ENCODE data around the gene TFDP1.

The TFDP1 gene

GRCh38 chr13:113653264-113654174 is 69.0 kb downstream of the TFDP1 start:
- DNase-seq, result no peak

- DNase-seq, result no peak
Observed at GRCh38 chr13:113654175-113654560, 69.6 kb downstream of the TFDP1 start.

- DNase-seq, result no peak
Observed at GRCh38 chr13:113654591-113655345, 70.2 kb downstream of the TFDP1 start.

DNA sequence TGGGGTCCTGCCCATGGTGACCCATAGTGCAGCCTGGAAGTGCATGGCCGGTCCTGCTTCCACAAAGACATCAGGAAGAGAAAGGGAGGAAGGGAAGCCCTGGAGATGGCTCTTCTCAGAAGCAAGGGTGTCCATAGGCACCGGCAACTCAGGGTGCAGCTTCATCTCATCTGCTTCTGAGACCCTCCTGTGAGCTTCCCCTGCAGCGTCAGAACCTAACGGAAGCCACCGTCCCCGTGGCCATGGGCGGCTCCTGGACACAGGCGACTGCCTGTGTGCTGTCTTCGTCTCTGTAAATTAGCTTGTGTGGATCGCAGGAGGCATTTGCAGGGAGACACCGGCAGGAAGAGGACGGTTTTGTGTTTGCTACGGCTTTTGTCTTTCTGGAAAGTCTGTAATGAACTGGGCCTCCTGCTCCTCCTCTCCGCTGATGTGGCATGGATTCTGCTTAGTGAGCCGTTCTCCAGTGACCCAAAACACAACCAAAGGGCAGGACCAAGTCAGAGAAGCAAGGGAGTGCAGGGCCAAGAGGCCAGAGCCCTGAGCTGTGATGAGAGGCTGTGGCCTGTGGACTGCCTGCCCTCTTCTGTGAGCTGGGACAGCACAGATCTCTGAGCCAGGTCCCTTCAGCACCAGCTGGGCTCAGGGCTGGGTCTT is 70.9 kb downstream of the TFDP1 start:
- DNase-seq, result no peak

DNA sequence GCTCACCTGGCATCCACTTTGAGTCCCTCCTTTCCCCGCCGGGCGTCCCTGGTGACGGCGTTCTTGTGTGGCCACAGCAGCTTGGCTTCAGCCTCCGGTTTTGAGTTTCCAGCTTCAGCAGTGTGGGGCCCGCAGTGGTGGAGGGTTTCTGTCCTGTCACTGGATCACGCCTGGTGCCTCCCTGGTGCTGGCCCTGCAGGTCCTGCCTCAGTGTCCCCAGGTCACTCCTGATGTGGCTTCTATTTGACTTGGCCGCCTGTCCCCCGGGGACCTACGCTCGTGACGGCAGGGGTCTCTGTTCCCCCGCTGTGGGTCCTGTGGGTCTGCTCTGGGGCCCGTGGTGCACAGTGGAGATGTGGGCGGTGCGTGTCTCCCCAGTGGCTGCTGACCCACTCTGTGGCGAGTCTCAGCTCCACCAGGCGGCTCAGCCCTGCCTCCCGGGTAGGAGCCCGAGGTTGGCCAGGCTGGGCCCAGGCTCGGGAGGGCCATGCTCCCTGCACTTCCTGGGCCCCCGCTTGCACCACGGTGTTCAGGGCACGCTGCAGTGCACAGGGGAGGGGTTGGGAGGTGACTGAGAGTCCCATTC is 71.5 kb downstream of the TFDP1 start:
- no peak for DNase-seq

DNA sequence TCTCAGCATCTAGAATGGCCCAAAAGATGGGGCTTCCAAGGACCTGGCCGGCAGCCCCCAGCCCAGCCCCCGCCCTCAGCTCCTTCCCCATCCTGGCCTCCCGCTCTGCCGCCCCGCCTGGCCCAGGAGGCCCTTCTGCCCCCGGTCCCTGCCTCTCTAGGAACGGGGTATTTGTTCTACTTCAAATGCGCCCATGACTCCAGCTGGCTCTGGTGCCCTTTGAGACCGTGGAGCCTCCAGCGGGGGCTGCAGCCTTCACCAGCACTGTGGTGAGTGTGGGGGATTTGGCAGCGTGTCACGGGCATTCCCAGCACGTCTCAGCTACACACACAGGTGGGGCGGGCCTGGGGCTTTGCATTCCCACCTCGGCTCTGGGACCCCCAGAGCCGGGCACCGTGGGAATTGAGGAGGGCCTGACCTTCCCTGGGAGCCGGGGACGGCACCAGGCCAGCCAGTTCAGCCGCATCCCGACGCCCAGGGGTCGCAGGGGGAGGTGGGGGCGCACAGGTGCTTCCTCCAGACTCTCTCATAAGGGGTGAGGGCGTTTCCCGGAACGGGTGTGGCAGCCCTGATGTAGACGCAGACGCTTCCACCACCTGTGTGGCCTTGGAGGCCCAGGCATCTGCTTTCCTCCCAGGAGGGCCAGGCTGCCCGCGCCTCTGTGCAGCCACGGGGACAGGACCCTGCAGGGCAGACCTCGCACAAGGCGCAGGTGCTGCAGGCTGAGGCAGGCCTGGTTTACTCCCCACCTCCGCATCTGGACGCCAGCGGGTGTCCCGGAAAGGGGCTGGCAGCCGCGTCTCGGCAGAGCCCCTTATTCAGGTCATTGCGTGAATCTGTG is 72.5 kb downstream of the TFDP1 start:
- no peak for DNase-seq

DNA sequence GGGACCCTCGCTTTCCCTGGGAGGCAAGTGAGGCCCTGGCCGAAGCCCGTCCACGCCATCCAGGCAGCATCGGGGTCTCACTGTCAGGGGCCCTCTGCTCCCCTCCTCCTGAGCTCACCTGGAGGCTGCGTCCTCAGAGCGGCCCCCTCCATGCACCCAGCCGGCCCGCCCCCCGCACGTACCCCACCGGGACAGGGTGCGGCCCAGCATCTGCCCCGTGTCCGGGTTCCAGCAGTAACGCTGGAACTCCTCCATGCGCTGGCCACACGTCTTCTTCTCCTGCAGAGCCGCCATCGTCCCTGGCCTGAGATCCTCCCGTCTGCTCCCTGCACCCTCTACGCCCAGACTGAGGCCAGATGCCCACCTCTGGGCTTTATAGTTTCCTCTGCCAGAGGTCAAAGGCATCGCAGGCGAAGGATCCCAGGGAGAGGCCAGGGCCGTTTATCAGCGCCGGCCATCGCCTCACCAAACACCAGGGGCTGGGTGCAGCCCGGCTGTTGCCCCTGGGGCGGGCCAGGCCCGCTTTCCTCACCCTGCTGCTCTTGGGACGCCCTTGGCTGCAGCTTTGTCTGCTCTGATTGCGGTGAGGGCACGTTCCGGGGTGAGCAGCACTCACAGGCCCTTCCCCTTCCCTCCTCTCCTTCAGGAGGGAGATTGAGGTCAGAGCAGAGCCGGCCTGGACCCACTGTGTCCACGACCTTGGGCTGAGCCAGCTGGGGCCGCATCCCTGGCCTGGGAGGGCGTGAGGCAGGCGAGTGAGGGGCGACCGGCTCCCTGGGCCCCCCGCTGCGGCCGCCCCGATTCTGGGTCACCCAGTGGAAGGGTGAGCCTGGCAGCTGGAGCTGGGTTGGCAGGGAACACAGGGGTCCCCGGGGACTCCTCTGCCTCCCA is 73.5 kb downstream of the TFDP1 start, which contains the start of gene ATP4B:
Gene ATP4B, minus strand, starts transcription at position 348 of the 891 bp plus-strand sequence. Its CDS starts 54 bp downstream, at position 294.
- DNase-seq, result no peak

DNA sequence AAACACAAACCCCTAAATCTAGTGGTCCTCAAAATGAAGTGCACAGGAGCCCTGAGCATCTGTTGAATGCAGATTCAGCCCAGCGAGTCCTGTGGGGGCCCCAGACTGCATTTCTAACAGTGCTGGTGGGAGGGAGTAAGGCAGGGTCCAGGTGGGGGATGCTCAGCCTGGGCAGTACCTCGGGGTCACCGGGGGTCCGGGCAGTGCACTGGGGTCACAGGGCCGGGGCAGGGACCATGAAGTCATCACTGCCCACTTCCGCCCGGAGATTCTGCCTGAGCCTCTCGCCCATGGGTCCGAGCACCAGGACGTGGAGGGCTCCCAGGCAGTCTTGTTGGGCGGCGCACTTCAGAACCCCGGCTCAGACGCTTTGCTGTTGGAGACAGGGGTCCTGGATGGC is 74.3 kb downstream of the TFDP1 start:
- no peak for DNase-seq

GRCh38 chr13:113659337-113659736 is 74.8 kb downstream of the TFDP1 start:
- DNase-seq, result no peak

- DNase-seq, result no peak
Observed at GRCh38 chr13:113660066-113660465, 75.5 kb downstream of the TFDP1 start.

DNA sequence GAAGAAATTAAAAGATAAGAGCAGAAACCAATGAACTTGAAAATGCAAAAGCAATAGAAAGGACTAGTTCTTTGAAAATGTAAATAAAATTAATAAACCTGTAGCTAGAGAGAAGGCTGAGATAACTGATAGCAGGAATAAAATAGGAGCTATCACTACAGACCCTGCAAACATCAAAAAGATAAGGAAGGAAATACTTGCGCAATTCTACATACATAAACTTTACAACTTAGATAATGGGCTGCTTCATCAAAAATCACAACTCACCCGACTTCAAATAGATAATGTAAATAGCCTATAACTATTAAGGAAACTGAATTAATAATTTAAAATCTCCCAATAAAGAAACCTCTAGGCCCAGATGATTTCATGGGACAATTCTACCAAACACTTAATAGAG is 77.0 kb downstream of the TFDP1 start:
- DNase-seq, result no peak

- DNase-seq, result no peak
Observed at GRCh38 chr13:113663934-113664333, 79.4 kb downstream of the TFDP1 start.

DNA sequence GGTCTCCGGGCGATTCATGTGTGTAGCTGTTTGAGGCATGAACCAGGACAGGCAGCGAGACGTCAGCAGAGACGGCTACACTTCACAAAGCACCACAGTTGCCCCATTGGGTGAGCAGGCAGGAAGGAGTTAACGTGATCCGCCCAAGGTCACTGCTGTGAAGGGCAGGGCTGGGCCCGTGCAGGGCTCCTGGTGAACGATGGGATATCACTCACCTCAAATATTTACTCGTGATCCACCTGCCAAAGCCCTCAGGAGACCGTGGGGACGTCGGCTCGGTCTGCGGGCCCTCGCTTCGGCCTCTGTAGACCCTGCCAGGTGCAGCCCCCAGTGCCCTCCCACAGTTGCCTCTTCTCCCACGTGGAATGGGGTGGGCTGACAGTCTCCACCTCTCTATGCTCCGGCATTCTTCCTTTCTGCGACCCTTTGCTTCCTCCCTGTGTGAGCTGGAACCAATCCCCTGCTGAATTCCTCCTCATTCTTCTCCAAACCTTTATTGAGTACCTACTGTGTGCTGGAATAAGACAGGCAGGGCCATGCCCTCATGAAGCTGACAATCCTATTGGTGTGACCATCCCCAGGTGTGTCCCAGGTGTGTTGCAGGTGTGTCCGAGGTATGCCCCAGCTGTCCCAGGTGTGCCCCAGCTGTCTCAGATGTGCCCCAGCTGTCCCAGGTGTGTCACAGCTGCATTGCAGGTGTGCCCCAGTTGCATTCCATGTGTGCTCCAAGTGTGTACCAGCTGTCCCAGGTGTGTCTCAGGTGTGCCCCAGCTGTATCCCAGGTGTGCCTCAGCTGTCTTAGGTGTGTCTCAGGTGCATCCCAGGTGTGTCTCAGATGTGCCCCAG is 80.4 kb downstream of the TFDP1 start:
- no peak for DNase-seq

GRCh38 chr13:113665597-113666328 is 81.2 kb downstream of the TFDP1 start:
- DNase-seq, result no peak

DNA sequence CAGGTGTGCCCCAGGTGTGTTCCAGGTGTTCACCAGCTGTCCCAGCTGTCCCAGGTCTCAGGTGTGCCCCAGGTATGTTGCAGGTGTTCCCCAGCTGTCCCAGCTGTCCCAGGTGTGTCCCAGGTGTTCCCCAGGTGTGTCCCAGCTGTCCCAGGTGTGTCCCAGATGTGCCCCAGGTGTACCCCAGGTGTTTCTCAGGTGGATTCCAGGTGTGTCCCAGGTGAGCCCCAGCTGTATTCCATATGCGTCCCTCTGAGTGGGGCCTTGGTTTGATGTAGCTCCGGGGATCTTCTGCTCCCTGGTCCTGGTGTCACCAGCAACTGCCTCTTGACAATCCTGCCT is 81.7 kb downstream of the TFDP1 start:
- no peak for DNase-seq

DNA sequence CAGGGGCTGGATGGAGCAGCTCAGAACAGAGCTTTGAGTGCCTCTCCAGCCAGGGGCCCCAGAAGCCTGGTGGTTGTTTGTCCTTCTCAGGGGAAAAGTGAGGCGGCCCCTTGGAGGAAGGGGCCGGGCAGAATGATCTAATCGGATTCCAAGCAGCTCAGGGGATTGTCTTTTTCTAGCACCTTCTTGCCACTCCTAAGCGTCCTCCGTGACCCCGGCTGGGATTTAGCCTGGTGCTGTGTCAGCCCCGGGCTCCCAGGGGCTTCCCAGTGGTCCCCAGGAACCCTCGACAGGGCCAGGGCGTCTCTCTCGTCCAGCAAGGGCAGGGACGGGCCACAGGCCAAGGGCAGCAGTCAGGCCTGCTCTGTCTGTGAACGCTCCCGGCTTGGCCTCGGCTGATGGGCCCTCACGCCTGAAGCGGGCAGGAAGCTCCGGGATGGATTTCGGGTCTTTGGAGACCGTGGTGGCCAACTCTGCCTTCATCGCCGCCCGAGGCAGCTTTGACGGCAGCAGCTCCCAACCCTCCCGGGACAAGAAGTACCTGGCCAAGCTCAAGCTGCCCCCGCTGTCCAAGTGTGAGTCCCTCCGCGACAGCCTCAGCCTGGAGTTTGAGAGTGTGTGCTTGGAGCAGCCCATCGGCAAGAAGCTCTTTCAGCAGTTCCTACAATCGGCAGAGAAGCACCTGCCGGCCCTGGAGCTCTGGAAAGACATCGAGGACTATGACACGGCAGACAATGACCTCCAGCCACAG is 82.6 kb downstream of the TFDP1 start, which contains the start of gene GRK1:
Gene GRK1, plus strand, starts transcription at position 269 of the 751 bp plus-strand sequence. Its CDS starts 168 bp downstream, at position 437.
- no peak for DNase-seq

- no peak for DNase-seq
Observed at GRCh38 chr13:113667771-113668490, 83.4 kb downstream of the TFDP1 start.

GRCh38 chr13:113668491-113668971 is 84.0 kb downstream of the TFDP1 start:
- no peak for DNase-seq

Data from activated CD4-positive, alpha-beta T cell treated with anti-CD3 and anti-CD28 coated beads, Interleukin-10, Interleukin-2, amounts not matched to agents 100 ng/mL and 50 ng/mL, durations not matched to agents 16 hours and 8 hours (primary cell).